CD8-positive, alpha-beta memory T cell (primary cell): ENCODE results near the gene PLA2G5. TPM values are rescaled to one million over a fixed set of nuclear protein-coding genes. Genes with fewer than 3 reads are reported as not detected.

ENCODE experiments used
- CTCF ChIA-PET: fragments of 350-600 bp; sonication (Branson Sonifier 250); formaldehyde crosslinking; loops from one replicate; lab custom pipeline; 2021; ENCODE audit warnings: antibody characterized with exemption; lab: Charles Lee
- POLR2A ChIA-PET: fragments of 350-600 bp; sonication (Branson Sonifier 250); formaldehyde crosslinking; loops from one replicate; lab custom pipeline; 2021; ENCODE audit warnings: antibody characterized with exemption; lab: Charles Lee
- DNase-seq, 5 donors: peaks; one replicate each; pipeline versions ENCODE4 v3.0.0 to v3.0.0-alpha.2; 2020 to 2022; ENCODE audit warnings: mixed read lengths in 1 of 5
- H3K27ac ChIP-seq: one replicate; pipeline ENCODE4 v1.7.0; 2013; ENCODE audit warnings: low read depth, mild to moderate bottlenecking, low read length, moderate library complexity
- H3K27me3 ChIP-seq: 2 replicates; pipeline ENCODE4 v1.7.0; 2013; ENCODE audit warnings: low read length, mild to moderate bottlenecking; ENCODE audit not compliant: insufficient read depth, poor library complexity, severe bottlenecking
- H3K36me3 ChIP-seq: 2 replicates; pipeline ENCODE4 v1.7.0; 2013; ENCODE audit warnings: mild to moderate bottlenecking, low read length, moderate library complexity; ENCODE audit not compliant: insufficient read depth
- H3K4me1 ChIP-seq: 2 replicates; pipeline ENCODE4 v1.7.0; 2013; ENCODE audit warnings: mild to moderate bottlenecking, low read length, moderate library complexity; ENCODE audit not compliant: insufficient read depth
- H3K4me3 ChIP-seq: 2 replicates; pipeline ENCODE4 v1.7.0; 2013; ENCODE audit warnings: mild to moderate bottlenecking, low read length
- H3K9me3 ChIP-seq: 2 replicates; pipeline ENCODE4 v1.7.0; 2013; ENCODE audit warnings: mild to moderate bottlenecking, low read length
- H3K27ac Mint-ChIP-seq, 8 donors: one replicate each; pipeline ENCODE4 v1.8.0; 2020 to 2021; ENCODE audit warnings: mixed read lengths in 8 of 8, mild to moderate bottlenecking in 6 of 8, inconsistent platforms in 3 of 8, moderate library complexity in 3 of 8
- H3K27me3 Mint-ChIP-seq, 2 donors: one replicate each; pipeline ENCODE4 v1.8.0; 2020 to 2021; ENCODE audit warnings: mixed read lengths in 2 of 2, mild to moderate bottlenecking in 1 of 2, moderate library complexity in 1 of 2
- H3K36me3 Mint-ChIP-seq, 3 donors: one replicate each; pipeline ENCODE4 v1.8.0; 2020 to 2021; ENCODE audit warnings: mixed read lengths in 3 of 3, inconsistent platforms in 1 of 3, mild to moderate bottlenecking in 1 of 3
- H3K4me1 Mint-ChIP-seq, 3 donors: one replicate each; pipeline ENCODE4 v1.8.0; 2020 to 2021; ENCODE audit warnings: mixed read lengths in 3 of 3, inconsistent platforms in 1 of 3, mild to moderate bottlenecking in 1 of 3
- H3K4me3 Mint-ChIP-seq, 7 donors: one replicate each; pipeline ENCODE4 v1.8.0; 2020 to 2021; ENCODE audit warnings: mixed read lengths in 7 of 7, mild to moderate bottlenecking in 6 of 7, moderate library complexity in 4 of 7, inconsistent platforms in 2 of 7
- H3K9me3 Mint-ChIP-seq, 5 donors: one replicate each; pipeline ENCODE4 v1.8.0; 2020 to 2022; ENCODE audit warnings: mixed read lengths in 5 of 5, mild to moderate bottlenecking in 3 of 5, moderate library complexity in 2 of 5, inconsistent platforms in 1 of 5
- polyA plus RNA-seq: library from polyadenylated mRNA; unstranded; fragments of 300-500 nt; fragmentation: Illumina TruSeq; gene quantifications from one replicate; pipeline ENCODE4 v1.2.3, GENCODE V29; 2021
- total RNA-seq, 2 experiments: library from RNA; stranded (reverse); gene quantifications; one replicate each; pipeline ENCODE4 v1.2.3, GENCODE V29; 2021

The PLA2G5 gene
- total and polyA plus RNA-seq, 3 experiments from 2014 or later, result not detected

- Histone ChIP-seq H3K4me3 (no peak overlapping the region), H3K9me3 (no peaks in the 10 kb centered on the region), H3K36me3 (no peaks in the 10 kb centered on the region), H3K4me1 (no peaks in the 10 kb centered on the region), H3K27me3 (no peaks in the 10 kb centered on the region), H3K27ac (no peak overlapping the region)
- DNase-seq, result no peak
- CTCF ChIA-PET, result no interaction called here
- Mint-ChIP-seq H3K27ac (no peak overlapping the region), H3K36me3 (no peaks in the 10 kb centered on the region), H3K4me1 (no peaks in the 10 kb centered on the region), H3K4me3 (no peak overlapping the region), H3K9me3 (no peaks in the 10 kb centered on the region), H3K27me3 (peaks cover 6 to 8% of the 10 kb centered on the region in 2 donors)
- POLR2A ChIA-PET, result interaction anchor here (0.5 kb wide), 1 partner anchor 93 kb away, joined by 3 read pairs; no protein-coding TSS in a partner anchor
These were observed 1.4 kb downstream of the PLA2G5 start for GRCh38 chr1:20071416-20071815.

GRCh38 chr1:20072771-20073170 lies 2.8 kb downstream of the PLA2G5 start:
- H3K27ac ChIP-seq, result no peak overlapping the region
- no peaks in the 10 kb centered on the region for H3K9me3 ChIP-seq
- H3K36me3 ChIP-seq, result no peaks in the 10 kb centered on the region
- Mint-ChIP-seq H3K27me3 (peaks cover 9 to 19% of the 10 kb centered on the region in 2 donors), H3K36me3 (no peaks in the 10 kb centered on the region), H3K4me3 (no peak overlapping the region), H3K4me1 (no peaks in the 10 kb centered on the region), H3K9me3 (no peaks in the 10 kb centered on the region), H3K27ac (no peak overlapping the region)
- ChIA-PET POLR2A (no interaction called here), CTCF (no interaction called here)
- H3K4me1 ChIP-seq, result no peaks in the 10 kb centered on the region
- no peak overlapping the region for H3K4me3 ChIP-seq
- H3K27me3 ChIP-seq, result no peaks in the 10 kb centered on the region
- no peak for DNase-seq

- DNase-seq, result no peak
- POLR2A ChIA-PET, result no interaction called here
- H3K36me3 Mint-ChIP-seq, result no peaks in the 10 kb centered on the region
- Histone ChIP-seq H3K4me1 (no peaks in the 10 kb centered on the region), H3K9me3 (no peaks in the 10 kb centered on the region), H3K27me3 (no peaks in the 10 kb centered on the region), H3K36me3 (no peaks in the 10 kb centered on the region), H3K27ac (no peak overlapping the region), H3K4me3 (no peak overlapping the region)
- peaks cover 11 to 24% of the 10 kb centered on the region in 2 donors for H3K27me3 Mint-ChIP-seq
- CTCF ChIA-PET, result no interaction called here
- H3K4me1 Mint-ChIP-seq, result peaks cover 0 to 3% (median 0%) of the 10 kb centered on the region in 3 donors
- H3K9me3 Mint-ChIP-seq, result no peaks in the 10 kb centered on the region
- no peak overlapping the region for H3K27ac Mint-ChIP-seq
- no peak overlapping the region for H3K4me3 Mint-ChIP-seq
These were observed 3.3 kb downstream of the PLA2G5 start for GRCh38 chr1:20073256-20073655.

DNA sequence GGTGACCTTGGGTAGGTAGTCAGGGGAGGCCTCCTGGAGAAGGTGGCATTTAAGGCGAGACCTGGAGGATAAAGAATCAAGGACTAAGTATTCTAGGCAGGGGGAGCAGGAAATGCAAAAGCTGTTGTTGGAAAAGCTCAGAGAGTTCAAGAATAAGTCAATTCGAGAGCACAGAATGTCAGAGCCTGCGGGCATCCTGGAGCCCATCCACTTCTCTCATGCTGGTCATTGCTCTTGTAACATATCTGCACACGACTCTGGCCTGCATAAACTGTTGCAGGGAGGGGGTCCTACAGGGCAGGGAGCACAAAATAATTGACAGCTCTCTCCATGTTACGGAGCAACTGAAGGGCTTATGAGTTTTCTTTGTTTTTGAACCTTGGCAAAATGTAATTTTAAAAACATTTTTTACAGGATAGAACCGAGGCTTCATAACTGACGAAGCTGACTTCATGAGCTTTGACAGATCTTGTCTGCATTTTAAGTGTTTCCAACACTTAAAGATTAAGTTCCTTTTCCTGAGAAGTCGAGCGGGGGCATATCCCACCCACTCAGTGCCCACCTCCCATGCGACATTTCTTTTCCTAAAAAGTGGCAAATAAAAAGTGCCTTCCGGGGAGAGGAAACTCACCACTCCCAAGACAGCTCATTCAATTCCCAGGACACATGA lies 4.2 kb downstream of the PLA2G5 start:
- POLR2A ChIA-PET, result no interaction called here

GRCh38 chr1:20074725-20075171 lies 4.8 kb downstream of the PLA2G5 start:
- Mint-ChIP-seq H3K4me3 (no peak overlapping the region), H3K27ac (no peak overlapping the region), H3K4me1 (peaks cover 0 to 8% (median 6%) of the 10 kb centered on the region in 3 donors), H3K36me3 (no peaks in the 10 kb centered on the region), H3K9me3 (no peaks in the 10 kb centered on the region), H3K27me3 (peaks cover 18 to 31% of the 10 kb centered on the region in 2 donors)
- Histone ChIP-seq H3K36me3 (no peaks in the 10 kb centered on the region), H3K27me3 (no peaks in the 10 kb centered on the region), H3K4me3 (no peak overlapping the region), H3K27ac (no peak overlapping the region), H3K9me3 (no peaks in the 10 kb centered on the region), H3K4me1 (no peaks in the 10 kb centered on the region)
- ChIA-PET POLR2A (no interaction called here), CTCF (no interaction called here)
- no peak for DNase-seq

More for the DNA sequence above, 4.2 kb downstream of the PLA2G5 start:
- Mint-ChIP-seq H3K9me3 (no peaks in the 10 kb centered on the region), H3K27ac (no peak overlapping the region), H3K4me3 (no peak overlapping the region), H3K4me1 (peaks cover 0 to 8% (median 4%) of the 10 kb centered on the region in 3 donors), H3K27me3 (peaks cover 18 to 29% of the 10 kb centered on the region in 2 donors), H3K36me3 (no peaks in the 10 kb centered on the region)
- H3K27me3 ChIP-seq, result no peaks in the 10 kb centered on the region
- H3K9me3 ChIP-seq, result no peaks in the 10 kb centered on the region
- no peak overlapping the region for H3K27ac ChIP-seq
- no peaks in the 10 kb centered on the region for H3K4me1 ChIP-seq
- CTCF ChIA-PET, result no interaction called here
- no peak for DNase-seq
- H3K36me3 ChIP-seq, result no peaks in the 10 kb centered on the region
- H3K4me3 ChIP-seq, result no peak overlapping the region

- ChIA-PET POLR2A (interaction anchor here (0.7 kb wide), 1 partner anchor 389 kb away, joined by 5 read pairs; no protein-coding TSS in a partner anchor), CTCF (no interaction called here)
- no peaks in the 10 kb centered on the region for H3K36me3 ChIP-seq
- no peaks in the 10 kb centered on the region for H3K9me3 ChIP-seq
- no peak overlapping the region for H3K27ac ChIP-seq
- H3K27me3 Mint-ChIP-seq, result peaks cover 18 to 33% of the 10 kb centered on the region in 2 donors
- H3K27ac Mint-ChIP-seq, result peak overlapping the region in 1 of 8 donors; percentile 6
- H3K4me1 Mint-ChIP-seq, result peaks cover 0 to 8% (median 6%) of the 10 kb centered on the region in 3 donors
- no peaks in the 10 kb centered on the region for H3K4me1 ChIP-seq
- no peak overlapping the region for H3K4me3 ChIP-seq
- no peaks in the 10 kb centered on the region for H3K36me3 Mint-ChIP-seq
- no peak for DNase-seq
- no peaks in the 10 kb centered on the region for H3K27me3 ChIP-seq
- H3K9me3 Mint-ChIP-seq, result no peaks in the 10 kb centered on the region
- no peak overlapping the region for H3K4me3 Mint-ChIP-seq
These were observed 5.4 kb downstream of the PLA2G5 start for GRCh38 chr1:20075345-20075744.

DNA sequence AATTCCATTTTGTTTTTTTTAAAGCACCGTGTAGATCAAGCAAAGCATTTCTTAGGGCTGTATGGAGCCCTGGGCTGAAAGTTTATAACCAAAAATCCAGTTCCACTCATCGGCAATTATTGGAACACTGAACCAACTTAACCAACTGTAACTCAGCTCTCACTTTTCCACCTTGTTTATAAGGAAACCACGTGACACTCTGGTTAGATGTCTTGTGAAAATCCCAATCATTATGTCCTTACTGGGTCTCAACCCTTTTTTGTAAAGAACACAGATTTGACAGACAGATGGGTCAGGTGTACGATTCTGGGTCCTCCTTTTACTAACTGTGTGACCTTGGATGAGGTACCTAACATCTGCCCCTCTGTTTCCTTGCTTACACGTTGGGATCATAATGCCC lies 6.2 kb downstream of the PLA2G5 start:
- H3K4me3 ChIP-seq, result no peak overlapping the region
- Mint-ChIP-seq H3K4me1 (peaks cover 8 to 14% (median 13%) of the 10 kb centered on the region in 3 donors), H3K4me3 (no peak overlapping the region), H3K27me3 (peaks cover 18 to 42% of the 10 kb centered on the region in 2 donors), H3K27ac (no peak overlapping the region), H3K36me3 (no peaks in the 10 kb centered on the region), H3K9me3 (no peaks in the 10 kb centered on the region)
- no peak overlapping the region for H3K27ac ChIP-seq
- no peaks in the 10 kb centered on the region for H3K27me3 ChIP-seq
- H3K9me3 ChIP-seq, result no peaks in the 10 kb centered on the region
- no peaks in the 10 kb centered on the region for H3K4me1 ChIP-seq
- CTCF ChIA-PET, result no interaction called here
- POLR2A ChIA-PET, result no interaction called here
- no peaks in the 10 kb centered on the region for H3K36me3 ChIP-seq
- DNase-seq, result no peak

DNA sequence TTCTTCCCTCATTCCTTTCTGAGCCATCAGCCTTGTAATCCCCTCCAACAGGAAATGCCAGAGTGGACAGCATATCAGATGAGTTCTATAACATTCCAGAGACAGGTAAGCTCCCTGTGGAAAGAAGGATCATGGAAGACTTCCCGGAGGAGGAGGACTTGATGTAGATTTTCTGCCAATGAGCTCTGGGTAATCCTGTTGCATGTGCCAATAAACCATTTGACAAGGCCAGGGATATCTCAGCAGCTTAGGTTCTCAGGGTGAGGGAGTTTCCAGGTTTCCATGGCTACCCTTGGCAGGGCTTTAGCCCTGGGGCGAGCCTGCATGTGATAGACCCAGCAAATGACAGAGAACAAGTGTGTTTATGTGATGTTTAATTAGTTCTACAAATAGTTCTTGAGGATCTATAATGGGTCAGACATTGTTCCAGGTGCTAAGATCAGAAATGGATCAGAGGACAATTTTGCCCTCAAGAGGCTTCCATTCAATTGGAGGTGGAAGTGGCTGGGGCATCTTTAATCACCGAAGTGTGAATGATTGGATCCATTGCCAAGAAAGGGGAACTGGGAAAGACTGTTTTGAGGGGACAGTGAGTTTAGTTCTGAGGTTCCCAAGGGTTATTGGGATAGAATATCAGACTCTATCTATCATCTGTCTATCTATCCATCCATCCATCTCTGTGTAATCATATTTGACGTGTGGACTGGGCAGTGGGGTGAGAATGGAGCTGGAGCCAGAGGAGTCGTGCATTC lies 6.9 kb downstream of the PLA2G5 start:
- no peaks in the 10 kb centered on the region for H3K9me3 Mint-ChIP-seq
- H3K9me3 ChIP-seq, result no peaks in the 10 kb centered on the region
- DNase-seq, result no peak
- no peak overlapping the region for H3K4me3 ChIP-seq
- H3K27ac ChIP-seq, result no peak overlapping the region
- ChIA-PET POLR2A (no interaction called here), CTCF (no interaction called here)
- no peaks in the 10 kb centered on the region for H3K27me3 ChIP-seq
- no peaks in the 10 kb centered on the region for H3K36me3 Mint-ChIP-seq
- peaks cover 20 to 47% of the 10 kb centered on the region in 2 donors for H3K27me3 Mint-ChIP-seq
- H3K4me1 ChIP-seq, result no peaks in the 10 kb centered on the region
- H3K36me3 ChIP-seq, result no peaks in the 10 kb centered on the region
- H3K4me1 Mint-ChIP-seq, result peaks cover 10 to 16% (median 15%) of the 10 kb centered on the region in 3 donors
- no peak overlapping the region for H3K27ac Mint-ChIP-seq
- H3K4me3 Mint-ChIP-seq, result no peak overlapping the region
